C4-2B (cell line): ENCODE results near the gene TRIO.

Experiments used
- H3K27ac ChIP-seq: fragments of 450-650 bp; 2 replicates; pipeline ENCODE4 v1.5.1; 2017
- ZFX ChIP-seq: fragments of 450-650 bp; IDR thresholded peaks from 2 replicates; pipeline ENCODE4 v1.6.1; 2017
- TF ChIP-seq, protein P1 (sequence below): fragments of 450-650 bp; conservative IDR thresholded peaks from 2 replicates; pipeline ENCODE4 v1.5.1; 2017; ENCODE audit warnings: mild to moderate bottlenecking

The TRIO gene

DNA sequence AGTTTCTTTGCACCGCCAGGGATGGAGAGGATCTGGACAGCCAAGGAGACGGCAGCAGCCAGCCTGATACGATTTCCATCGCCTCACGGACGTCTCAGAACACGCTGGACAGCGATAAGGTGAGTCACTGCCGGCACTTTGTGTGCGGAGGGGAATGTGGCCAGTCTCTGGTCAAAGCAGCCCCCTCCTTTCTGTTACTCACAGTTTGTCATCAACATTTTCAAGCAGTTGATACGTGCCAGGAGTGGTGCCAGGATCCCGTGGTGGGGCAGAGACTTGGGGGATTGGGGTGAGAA is 263.4 kb downstream of the TRIO start:
- no peak overlapping the region for H3K27ac ChIP-seq

DNA sequence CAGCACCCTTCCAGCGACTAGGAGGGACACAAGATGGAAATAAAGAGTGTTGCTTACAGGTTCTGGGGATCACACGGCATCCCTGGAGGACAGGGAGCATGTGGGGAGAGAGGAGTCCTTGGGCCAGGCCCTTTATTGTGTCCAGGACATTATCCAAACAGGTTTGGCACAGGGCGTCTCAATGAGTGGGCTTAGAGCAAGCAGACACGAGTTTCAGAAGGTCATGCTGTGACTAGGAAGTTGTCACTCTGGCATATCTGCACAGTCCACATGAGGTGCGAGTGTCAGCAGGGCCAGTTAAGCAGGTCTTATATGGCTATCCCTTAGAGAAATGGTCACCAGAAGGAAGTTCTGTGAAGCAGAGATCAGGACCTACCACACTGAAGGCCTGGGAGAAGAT is 263.9 kb downstream of the TRIO start:
- H3K27ac ChIP-seq, result no peak overlapping the region
- TF ChIP-seq, protein P1, sequence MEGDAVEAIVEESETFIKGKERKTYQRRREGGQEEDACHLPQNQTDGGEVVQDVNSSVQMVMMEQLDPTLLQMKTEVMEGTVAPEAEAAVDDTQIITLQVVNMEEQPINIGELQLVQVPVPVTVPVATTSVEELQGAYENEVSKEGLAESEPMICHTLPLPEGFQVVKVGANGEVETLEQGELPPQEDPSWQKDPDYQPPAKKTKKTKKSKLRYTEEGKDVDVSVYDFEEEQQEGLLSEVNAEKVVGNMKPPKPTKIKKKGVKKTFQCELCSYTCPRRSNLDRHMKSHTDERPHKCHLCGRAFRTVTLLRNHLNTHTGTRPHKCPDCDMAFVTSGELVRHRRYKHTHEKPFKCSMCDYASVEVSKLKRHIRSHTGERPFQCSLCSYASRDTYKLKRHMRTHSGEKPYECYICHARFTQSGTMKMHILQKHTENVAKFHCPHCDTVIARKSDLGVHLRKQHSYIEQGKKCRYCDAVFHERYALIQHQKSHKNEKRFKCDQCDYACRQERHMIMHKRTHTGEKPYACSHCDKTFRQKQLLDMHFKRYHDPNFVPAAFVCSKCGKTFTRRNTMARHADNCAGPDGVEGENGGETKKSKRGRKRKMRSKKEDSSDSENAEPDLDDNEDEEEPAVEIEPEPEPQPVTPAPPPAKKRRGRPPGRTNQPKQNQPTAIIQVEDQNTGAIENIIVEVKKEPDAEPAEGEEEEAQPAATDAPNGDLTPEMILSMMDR, result no peak
- no peak for TF ChIP-seq ZFX

More for the DNA sequence above, 263.4 kb downstream of the TRIO start:
- TF ChIP-seq, protein P1, result no peak
- no peak for TF ChIP-seq ZFX

DNA sequence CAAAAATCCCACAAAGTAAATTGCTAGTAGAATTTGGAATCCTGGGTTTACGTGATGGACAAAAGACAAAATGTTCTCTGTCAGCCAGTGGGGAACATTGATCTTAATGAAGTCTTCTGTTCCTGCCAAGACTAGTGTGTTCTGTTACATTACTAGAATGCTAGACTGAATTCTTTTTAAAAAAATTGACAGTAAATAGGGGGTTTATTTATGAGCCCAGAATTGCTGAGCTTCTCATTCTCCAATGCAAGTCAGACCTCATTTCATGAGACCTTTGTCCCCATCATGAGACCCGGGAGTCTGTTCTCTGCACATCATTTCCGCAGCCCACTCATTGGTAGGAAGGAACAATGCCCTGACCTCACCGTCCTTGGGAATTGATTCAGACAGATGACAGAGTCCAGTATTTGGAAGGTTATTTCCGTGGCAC is 264.6 kb downstream of the TRIO start:
- no peak overlapping the region for H3K27ac ChIP-seq
- TF ChIP-seq ZFX, result no peak
- TF ChIP-seq, protein P1, result no peak

DNA sequence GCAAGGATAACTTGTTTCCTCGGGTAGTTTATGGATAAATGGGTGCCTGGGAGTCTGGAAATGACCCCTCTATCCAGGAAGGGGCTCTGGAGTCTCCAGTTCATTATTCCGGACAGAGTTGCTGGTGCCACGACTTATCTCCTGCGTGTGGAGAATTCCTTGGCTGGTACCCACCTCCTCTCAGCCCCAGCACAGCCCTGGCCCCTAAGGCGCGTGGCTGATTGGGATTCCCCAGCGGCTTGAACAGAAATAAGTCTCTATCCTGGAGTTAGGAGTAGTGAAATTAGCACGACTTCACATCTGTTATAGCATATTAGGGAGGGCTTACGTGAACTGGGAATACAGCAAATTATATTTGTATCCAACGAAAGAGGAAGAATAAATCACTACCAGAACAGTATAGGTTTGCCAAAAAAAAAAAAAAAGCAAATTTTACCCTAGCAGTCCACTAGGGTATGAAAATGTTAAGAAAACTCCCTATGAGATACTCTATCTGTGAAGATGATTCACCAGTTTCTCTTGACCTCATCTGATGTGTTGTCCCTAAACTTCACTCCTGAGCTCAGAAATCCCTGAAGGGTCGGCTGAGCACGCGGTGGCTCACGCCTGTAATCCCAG is 265.9 kb downstream of the TRIO start:
- H3K27ac ChIP-seq, result no peak overlapping the region
- TF ChIP-seq, protein P1, result no peak
- no peak for TF ChIP-seq ZFX

DNA sequence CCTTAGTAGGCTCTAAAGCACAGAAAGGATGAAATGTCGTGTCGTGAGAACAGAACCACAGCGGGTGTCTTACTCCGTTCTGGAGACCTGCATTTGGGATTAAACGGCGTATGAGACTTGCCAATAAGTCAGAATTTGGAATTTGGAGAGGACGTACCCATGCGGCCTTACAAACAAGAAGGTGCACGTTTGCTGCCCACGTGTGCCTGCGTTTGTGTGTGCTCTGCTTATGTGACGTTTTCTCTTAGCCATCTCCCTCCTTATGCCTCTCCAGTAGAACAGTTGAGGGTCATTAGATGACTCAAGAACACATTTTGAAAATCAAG is 266.9 kb downstream of the TRIO start:
- no peak for TF ChIP-seq ZFX
- TF ChIP-seq, protein P1, result no peak
- H3K27ac ChIP-seq, result no peak overlapping the region

DNA sequence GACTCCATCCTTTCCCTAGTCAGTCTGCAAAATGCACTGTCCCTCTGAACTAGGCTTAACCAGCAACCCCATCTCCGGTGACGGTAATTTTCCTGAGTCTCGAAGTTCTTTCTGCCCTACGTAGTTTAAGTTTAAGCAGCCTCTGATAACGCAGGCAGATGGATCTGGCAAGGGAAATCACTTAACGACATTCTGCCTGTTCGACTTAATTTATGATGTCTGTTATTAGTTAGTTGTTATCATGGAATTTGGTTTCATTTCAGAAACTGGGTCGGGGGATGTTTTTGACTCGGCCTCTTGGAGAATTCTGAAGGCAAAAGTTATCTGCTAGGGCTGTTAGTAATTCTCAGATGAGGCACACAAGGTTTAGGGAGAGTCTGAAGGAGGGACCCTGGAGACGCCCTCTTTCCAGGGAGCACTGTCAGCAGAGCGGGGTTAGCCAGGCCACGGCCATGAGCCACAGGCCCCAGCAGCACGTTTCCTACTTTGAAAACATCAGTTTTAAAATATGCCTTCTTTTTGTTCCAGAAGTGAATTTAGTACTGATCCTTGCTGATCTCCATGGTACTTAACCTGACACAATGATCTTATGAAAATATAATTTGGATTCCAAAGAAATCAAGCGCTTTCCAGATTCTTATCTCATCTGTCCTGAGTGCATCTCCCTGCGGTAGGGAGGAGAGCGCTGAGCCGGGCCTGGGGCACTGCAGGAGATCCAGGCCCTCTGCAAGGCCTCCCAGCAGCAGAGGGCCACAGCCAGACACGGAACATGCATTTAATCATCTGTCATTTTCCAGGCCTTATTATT is 267.5 kb downstream of the TRIO start:
- TF ChIP-seq, protein P1, result no peak
- TF ChIP-seq ZFX, result no peak
- H3K27ac ChIP-seq, result no peak overlapping the region

DNA sequence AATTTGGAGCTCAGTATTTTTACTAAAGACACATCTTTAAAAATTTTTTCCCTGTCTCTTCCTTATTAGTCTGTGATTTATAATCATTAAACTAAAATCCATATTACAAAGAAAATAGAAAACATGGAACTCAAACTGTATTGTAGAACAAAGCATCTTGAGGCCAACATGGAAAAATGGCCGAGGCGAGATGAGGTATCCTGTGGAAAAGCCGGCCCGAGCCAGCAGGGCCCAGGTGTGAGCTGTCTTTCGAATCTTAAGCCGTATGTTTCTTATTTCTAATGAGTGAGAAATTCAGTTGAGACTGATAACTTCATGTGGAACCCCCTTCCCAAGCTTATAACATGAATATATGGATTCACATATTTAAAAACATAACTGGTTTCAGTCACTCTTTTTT is 268.1 kb downstream of the TRIO start:
- no peak overlapping the region for H3K27ac ChIP-seq
- TF ChIP-seq, protein P1, result no peak
- TF ChIP-seq ZFX, result no peak
